NCI-H1417 treated with DMSO at 0.1 percent for 48 hours (cell line): ENCODE data around the gene GJA1.
"Not testable (repeated sequence)": the region's sequence is repeated elsewhere in the genome, so short reads cannot be mapped to it uniquely, and the experiment has no call there.

Experiments used
- DNase-seq: peaks from one replicate; lab custom pipeline; 2025; lab: John Stamatoyannopoulos, UW

Gene GJA1

GRCh38 chr6:121435444-121436069 lies at the start of gene GJA1:
TSS of gene GJA1 (plus strand) at chr6:121435646. CDS start at chr6:121446848, 11,202 bp downstream.
- no peak for DNase-seq

- DNase-seq: not testable (repeated sequence)
Observed at GRCh38 chr6:121386551-121386950, 48.9 kb upstream of the GJA1 start.

GRCh38 chr6:121389419-121389818 lies 46.0 kb upstream of the GJA1 start:
- DNase-seq: no peak

GRCh38 chr6:121393731-121394505 lies 41.5 kb upstream of the GJA1 start:
- DNase-seq: no peak

- no peak for DNase-seq
Observed at GRCh38 chr6:121395736-121396135, 39.7 kb upstream of the GJA1 start.

- not testable (repeated sequence) for DNase-seq
Observed at GRCh38 chr6:121397188-121397587, 38.3 kb upstream of the GJA1 start.

GRCh38 chr6:121398127-121398526 lies 37.3 kb upstream of the GJA1 start:
- DNase-seq: no peak

GRCh38 chr6:121399966-121400365 lies 35.5 kb upstream of the GJA1 start:
- DNase-seq: no peak

GRCh38 chr6:121403964-121404363 lies 31.5 kb upstream of the GJA1 start:
- no peak for DNase-seq

- no peak for DNase-seq
Observed at GRCh38 chr6:121405306-121405705, 30.1 kb upstream of the GJA1 start.

- no peak for DNase-seq
Observed at GRCh38 chr6:121408321-121408720, 27.1 kb upstream of the GJA1 start.

GRCh38 chr6:121413879-121414278 lies 21.6 kb upstream of the GJA1 start:
- no peak for DNase-seq

GRCh38 chr6:121418346-121418745 lies 17.1 kb upstream of the GJA1 start:
- DNase-seq: no peak

GRCh38 chr6:121426686-121427085 lies 8.8 kb upstream of the GJA1 start:
- DNase-seq: no peak

GRCh38 chr6:121428872-121429756 lies 6.3 kb upstream of the GJA1 start:
- DNase-seq: no peak

- DNase-seq: no peak
Observed at GRCh38 chr6:121430514-121431460, 4.7 kb upstream of the GJA1 start.

- DNase-seq: not testable (repeated sequence)
Observed at GRCh38 chr6:121431776-121432175, 3.7 kb upstream of the GJA1 start.

- DNase-seq: no peak
Observed at GRCh38 chr6:121434037-121434770, 1.2 kb upstream of the GJA1 start.

- DNase-seq: no peak
Observed at GRCh38 chr6:121436274-121436857, 920 bp downstream of the GJA1 start.
